Stimulated activated CD8-positive, alpha-beta memory T cell treated with anti-CD3 and anti-CD28 coated beads, Interleukin-12 subunit alpha, Interleukin-12 subunit beta, amount 100 ng/mL, for 4 hours (primary cell): Measurements from ENCODE around the gene HOXD3.

ENCODE experiments used
- DNase-seq: peaks from one replicate; pipeline ENCODE4 v3.0.0-alpha.2; 2020; ENCODE audit warnings: low read depth

HOXD3 gene

DNA sequence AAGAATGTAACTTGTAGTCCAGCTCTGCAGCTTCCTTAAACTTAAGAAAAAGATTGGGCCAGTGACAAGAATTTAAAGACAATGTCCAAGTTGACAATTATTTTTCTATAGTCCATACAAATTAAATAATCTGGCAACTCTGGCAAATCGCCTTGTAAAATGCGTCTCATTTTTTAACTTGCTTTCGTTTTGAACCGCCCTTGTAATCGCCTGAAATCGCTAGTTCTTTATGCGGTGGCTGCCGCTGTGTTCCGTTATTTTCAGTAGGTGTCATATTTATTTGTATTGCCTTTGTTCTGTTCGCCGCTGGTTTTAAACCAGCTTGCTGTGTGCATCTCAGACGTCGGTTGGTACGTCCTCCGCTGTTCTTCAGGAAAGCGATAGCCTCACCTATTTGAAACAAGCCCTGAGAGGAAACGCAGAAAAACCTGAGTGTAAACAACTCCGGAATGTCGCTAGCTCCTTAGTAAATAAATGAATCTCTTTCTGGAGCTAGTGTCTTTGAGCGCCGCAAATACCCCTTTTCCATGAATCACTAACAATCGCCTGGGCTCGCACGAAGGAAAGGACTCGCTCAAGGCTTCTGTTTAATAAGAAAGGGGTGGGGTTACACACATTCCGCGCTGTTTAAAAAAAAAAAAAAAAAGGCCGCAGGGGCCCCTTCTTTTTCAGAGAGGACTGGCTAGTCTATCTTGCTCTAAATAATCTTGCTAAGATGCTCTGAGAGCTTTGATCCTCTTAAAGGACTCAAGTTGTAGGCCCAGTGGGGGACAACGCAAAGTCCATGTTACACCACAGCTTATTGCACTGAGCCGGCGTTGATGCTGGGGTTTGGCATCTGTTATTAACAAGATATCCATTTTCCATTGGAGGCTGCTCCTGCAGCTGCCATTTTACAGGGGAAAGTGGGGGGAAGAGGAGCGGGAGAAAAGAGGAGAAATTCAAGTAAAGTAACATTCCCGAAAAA lies 24.6 kb upstream of the HOXD3 start:
- no peak for DNase-seq

DNA sequence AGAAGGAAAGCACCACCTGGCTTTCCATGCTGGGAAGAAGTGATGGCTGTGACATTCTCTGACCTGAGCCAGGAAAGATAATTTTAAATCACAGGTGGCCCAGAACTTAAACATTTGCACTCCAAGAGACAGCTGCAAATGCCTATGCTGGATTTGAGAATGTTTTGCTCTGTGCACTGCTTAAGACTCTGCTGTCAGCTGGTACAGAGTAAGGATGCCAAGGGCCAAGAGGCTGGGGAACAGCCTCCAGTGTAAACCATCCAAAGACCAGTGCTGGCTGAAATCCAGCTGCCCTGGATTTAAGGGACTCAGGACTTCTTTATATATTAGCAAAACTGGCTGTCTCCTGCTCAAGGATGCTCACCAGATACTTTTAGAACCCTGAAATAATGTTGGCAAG lies 23.7 kb upstream of the HOXD3 start:
- DNase-seq: no peak

DNA sequence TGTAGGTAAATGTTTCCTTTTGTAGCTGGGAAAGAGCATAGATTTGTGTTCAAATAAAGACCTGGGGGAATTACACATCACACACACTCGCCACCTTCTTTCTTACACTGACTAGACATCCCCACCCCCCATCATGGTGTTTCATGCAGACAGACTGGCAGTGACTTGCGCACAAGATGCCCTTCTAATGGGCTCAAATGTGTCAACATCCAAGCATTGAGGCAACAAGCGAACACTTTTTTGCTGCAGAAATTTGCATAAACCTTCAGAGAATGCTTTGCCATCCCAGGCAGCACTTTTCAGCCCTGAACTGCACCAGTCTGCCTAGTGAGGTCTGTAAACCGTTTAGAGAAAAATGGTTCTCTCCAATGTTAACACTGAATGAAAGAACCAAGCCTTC lies 23.1 kb upstream of the HOXD3 start:
- no peak for DNase-seq

DNA sequence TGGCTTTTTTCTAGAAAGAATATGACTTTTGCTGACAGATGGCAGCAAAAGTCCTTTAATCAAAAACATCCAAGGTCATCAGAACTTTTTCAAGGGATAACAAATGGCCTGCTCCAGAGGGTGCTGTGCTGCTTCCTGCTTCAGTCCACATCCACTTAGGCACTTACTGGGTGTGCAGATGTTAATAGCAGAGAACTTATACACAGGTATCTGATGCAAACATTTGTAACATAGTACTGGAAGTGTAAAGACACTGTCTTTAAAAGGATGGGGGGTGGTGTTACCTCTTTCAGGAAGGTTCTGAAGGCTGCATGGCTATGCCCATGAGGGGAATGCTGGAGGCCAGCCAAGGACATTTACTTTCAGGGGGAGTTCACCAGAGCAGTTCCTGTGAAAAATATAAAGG lies 22.1 kb upstream of the HOXD3 start:
- no peak for DNase-seq

DNA sequence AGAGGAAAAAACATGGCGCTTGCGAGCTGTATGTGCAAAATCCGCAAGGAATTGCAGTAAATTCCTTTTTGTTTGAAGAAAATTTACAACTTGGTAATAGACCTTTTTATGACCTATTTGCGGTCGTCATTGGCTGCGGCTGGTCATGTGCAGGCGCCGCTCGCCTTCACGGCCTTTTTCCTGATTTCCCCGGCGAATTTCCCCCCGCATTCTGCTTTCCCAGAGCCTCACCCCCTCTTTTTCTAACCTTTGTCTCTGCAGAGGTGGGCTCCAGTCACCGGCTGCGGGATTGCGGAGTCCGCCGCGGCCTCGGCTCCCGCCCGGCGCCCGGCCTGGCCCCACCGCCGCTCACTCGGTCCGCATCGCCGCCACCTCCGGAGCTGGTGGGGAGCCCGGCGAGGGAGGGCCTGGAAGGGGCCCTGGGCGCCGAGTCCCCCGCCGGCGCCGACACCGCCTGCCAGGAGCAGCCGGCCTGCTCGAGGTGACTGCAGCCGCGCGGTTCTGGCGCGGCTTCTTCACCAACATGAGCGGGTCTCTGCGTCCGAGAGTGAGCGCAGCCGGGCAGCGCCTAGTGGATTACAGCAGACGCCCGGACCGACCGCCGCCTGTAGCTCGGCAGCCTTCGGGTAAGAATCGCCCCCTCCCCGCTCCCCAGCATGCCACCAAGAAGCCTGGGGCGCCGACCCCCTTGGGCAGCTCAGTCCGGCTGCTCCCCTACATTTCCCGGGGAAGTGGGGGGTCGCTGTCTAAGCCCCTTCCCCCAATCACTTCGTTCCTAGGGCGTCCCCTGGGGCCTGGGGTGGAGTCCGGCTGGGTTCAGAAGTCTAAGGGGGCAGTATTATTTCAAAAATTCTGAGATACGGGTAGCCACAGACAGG lies 20.5 kb upstream of the HOXD3 start:
- no peak for DNase-seq

DNA sequence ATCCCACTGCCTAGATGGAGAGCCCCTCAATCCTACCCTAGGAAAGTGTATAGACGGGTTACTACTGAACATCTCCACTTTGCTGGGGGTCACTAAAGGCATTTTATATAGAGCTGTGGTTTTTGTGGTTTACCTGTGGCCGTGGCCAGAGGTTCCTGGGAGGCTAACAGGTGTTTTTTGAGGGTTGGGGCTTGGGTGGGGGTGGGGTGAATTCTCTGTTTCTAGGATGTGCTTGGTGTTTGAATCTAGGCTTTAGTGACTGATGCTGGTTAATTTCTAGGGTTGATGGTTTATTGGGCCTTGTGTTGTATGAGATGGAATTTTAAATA lies 19.9 kb upstream of the HOXD3 start:
- DNase-seq: no peak

DNA sequence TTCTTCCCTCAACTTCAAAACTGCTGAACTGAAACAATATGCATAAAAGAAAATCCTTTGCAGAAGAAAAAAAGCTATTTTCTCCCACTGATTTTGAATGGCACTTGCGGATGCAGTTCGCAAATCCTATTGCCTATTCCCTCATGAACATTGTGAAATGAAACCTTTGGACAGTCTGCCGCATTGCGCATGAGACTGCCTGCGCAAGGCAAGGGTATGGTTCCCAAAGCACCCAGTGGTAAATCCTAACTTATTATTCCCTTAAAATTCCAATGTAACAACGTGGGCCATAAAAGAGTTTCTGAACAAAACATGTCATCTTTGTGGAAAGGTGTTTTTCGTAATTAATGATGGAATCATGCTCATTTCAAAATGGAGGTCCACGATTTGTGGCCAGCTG lies 19.2 kb upstream of the HOXD3 start:
- no peak for DNase-seq

DNA sequence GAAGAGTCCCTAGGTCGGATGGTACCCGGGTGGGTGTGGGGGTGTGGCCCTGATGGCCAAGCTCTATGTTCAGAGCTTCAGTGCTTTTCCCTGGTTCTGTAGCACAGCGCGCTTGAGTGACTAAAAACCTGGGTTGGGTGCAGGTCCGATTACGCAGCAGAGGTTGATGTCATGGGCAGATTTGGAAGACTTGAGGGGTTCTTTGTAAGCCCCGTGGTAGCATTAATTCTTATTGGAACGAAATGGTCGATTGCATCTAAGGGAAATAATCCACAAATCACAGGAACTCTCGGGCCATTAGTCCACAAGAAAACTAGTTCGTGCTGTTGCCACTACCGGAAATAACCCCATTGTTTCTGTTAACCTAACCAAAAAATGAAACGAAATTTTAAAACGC lies 18.6 kb upstream of the HOXD3 start:
- no peak for DNase-seq

DNA sequence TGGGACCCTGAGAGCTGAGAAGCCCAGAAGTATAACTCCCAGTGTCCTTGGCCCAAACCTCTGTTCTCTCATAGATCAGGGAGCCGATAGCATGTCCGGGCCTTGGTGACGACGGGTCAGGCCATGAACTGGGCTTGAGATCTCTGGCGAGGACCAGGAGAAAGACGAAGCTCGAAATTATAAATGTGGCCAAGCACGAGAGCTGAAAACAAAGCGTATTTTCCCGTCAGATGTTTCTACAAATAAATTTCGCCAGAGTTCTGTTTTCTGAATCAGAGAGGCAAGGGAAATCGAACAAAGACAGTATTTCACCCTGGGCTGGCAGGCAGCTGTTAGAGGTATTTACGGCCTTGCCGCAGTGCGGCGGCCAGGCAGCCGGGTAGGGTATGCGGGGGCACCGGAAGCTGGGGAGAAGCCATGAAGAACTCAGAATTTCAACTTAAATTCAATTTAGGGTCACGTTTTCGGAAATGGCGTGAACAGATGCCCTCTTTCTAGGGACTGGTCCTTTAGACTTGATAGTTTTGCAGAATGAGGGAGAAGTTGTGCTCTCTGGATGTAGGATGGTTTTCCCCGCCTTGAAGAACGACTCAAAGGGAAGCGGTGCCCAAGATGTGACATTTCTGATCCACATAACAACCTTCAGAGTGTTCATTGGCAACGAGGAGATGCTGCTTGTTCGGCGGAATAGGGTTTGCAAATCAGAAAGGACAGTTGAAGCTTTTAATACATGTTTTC lies 18.0 kb upstream of the HOXD3 start:
- DNase-seq: no peak

DNA sequence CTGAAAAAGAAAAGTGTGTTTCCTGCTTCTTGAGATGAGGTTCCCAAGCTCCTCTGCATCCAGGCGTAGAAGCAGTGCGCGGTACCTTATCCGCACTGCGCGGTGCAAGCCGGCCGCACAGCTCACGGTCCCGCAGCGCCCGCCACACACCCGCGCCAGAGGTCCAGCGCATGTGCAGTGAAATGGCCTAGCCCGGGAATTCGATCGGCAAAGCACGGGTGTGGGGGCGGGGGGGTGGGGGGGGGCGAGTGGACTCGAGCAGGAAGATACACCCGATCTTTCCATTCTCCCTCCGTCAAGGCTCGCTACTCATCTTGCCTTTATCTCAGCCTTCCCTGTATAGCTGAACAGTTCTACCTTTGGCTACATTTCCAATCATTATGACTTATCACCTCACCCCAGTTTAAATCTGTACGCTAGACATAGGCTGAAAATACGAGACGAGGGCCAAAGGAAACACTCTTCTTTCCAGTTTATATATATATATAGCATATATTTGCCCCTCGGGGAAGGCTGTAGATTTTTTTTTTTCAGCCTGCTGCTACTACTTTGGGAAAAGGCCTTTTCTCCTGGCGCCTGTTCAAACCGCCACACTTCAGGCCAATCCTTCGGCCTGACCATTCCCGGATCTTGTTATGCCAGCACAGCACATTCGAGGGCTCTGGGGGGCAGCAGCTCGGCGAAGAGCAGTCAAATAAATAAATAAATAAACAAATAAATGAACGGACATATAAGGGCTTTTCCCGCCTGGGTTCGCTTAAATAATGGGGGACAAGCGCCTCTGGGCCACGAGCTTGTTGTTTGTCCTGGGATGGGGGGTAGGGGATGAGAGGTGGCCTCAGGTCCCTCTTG lies 17.2 kb upstream of the HOXD3 start:
- DNase-seq: no peak

DNA sequence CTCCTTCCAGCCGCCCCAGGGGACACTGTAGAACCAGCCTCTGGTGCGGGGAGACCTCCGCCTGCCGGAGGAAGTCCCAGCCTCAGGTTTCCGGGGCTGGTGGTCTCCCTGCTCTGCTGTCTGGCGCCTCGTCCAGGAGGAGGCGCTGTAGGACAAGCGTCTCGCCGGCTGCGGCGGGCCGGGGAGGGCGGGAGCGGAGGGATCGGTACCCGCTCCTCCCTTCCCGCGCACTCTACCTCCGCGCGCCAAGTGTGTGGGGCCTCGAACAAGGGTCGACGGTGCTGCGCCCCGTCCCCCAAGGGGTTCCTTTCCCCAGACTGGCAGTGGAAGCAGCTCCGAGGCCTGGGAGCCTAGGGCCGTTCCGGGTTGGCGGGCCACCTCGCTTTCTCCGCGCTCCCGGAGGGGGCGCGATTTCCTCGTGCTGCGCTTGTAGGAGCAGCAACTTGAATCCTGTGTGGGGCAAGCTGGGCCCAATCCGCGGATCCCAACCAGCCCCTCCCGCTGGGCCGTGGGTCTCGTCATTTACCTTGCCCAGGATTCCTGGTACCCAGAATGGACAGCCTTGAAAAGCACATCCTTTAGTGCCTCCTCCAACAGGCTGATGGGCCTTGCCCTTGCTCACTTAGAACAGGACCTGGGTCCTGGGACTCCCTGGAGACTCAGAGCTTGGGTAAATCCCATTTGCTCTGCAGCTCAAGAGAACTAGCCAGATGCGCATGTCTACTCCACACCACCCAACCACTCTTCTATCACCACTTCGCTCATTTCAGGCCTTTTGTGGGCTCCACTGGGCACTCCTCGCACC lies 16.4 kb upstream of the HOXD3 start:
- DNase-seq: peak; percentile 29

DNA sequence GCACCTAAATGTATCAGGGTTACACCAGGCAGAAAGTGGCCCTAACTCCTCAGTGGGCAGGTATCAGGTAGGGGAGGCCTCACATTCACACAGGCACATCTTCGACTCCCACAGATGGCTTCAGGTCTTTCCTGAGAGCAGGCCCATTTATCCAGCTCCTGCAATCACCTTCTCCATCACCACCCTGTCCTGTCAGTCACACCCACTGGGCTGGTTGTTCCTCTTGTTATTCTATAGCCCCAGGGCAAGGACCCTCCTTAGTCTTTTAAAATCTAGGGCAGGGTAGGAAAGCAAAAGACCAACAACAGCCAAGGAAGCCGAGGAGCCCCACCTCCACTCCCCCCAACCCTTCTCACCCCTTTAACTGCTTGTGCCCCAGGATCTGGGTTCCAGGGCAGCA lies 14.8 kb upstream of the HOXD3 start:
- DNase-seq: no peak

DNA sequence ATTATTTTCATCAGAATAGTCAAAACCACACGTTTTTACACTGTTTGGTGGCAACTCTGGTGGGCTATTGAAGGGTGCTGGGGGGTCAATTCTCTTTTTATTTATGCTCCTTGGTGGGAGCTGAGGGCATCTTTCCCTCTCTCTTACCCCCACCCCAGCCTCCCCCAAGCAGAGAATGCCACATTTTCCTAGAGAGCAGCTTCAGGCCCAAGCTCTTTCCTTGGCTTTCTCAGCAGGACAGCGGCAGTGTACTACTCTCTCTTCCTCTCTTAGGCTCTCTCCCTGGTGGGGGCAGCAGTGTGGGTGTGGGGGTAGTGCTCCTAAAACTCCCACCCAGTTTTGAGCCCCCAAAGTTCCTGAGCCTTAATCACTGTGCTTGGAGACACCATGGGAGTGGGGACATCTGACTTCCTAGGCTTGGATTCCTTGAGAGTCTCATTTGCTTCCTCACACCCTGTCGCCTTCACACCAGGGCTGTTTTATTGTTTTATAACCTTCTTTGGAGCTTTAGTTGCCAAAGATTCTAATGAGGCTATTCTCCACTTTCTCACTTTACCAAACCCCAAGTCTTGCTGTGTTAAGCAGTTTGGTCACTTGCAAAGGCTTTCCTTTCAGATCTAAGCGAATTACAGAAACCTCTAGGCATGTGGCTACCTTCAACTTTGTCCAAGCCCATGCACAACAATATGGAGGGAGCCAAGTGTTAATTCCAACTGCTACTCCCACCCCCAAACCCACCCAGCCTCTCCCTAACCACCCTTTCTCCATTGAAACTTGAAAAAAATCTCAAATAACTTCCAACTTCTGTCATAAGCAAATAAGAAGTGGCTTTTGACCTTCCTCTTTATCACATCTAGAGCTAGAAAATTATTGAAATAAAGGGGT lies 11.8 kb upstream of the HOXD3 start:
- no peak for DNase-seq

DNA sequence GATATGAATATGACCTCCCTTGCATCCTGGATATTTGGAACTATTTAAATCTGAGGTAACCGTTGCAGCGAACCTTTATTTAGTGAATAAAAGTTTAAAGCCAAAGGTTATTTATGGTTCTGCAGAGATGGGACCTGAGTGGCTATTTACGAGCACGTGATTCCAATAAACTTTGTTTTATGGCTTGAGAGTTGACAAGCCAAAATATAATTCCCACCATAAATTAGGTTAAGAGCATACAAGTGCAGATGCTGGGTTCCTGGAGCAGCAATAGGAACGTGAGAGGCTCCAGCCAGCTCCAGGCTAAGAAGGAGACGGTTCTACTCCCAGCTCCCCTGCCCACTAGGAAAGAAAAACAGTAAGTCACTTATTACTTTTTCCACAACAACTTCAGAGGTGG lies 11.0 kb upstream of the HOXD3 start:
- DNase-seq: no peak

DNA sequence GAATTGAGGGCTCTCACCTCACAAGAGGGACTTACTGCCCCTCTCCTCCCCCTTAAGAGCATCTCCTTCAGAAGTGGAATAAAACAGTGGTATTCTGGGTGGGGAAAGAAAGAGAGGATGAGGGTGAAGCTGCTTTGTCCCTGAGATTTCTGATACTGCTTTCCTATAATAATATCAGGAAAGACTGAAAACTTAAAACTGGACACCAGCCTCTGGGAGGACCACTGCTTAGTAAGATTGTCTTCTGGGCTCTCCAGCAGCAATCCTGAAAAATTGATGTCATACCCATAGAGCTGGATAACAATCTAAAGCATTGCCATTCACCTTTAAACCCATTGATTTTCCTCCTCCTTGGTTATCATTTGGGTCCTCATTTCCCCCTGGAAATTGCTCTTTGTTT lies 10.5 kb upstream of the HOXD3 start:
- DNase-seq: no peak

DNA sequence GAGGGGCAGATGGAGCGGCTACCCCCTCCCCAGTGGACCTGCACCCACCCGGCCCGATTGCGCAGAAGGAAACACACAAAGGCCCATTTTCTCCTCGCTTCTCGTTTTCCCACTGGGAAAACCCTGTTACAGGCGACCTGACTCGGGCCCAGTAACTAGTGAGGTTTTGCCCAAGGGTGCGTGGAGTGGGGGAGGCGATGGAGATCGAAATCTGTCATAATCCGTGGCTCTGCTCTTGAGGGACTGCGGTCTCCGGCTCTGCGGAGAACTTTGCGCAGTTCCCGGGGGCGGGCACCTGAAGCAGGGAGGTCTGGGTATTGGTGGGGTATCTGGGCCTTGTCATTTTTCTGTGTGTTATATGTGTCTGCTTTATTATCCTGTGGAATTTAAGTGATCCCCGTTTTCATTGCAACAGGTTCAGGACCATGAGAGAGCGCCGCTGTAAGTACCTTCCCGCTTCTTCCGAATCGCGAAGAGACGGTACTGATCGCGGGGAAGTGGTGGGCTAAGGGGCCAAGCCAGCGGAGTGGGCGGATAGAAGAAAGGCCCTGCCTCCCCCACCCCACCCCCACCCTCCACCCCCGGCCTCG lies 9.8 kb upstream of the HOXD3 start:
- no peak for DNase-seq

DNA sequence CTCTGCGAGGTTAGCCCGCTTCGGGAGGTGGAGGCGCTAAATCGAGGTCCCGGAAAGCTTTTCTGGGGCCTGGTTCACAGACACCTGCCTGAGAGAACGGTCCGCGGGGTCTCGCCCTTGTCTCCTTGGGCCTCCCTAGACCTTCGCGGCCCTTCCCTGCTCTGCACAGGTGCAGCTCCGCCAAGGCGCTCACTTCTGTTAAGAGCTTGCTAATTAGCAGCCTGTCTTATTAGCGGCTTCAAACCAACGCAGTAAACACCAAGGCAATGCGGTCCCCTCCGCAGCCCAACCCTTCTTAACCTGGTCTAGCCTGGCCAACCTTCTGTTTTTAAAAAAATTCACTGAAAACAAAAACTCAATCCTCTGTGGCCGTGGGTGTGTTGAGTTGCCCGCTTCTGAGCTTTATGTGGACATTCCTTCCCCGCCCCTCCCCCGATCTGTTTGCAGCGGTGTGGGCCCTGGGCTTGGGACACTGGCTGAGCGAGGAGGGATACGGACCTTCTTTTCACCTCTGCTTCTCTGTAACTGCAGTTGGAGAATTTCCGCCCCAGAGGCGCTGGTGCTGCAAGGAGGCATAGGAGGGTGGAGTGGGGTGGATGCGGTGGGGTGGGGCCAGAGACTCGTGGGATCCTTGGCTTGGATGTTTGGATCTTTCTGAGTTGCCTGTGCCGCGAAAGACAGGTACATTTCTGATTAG lies 9.2 kb upstream of the HOXD3 start:
- DNase-seq: no peak

DNA sequence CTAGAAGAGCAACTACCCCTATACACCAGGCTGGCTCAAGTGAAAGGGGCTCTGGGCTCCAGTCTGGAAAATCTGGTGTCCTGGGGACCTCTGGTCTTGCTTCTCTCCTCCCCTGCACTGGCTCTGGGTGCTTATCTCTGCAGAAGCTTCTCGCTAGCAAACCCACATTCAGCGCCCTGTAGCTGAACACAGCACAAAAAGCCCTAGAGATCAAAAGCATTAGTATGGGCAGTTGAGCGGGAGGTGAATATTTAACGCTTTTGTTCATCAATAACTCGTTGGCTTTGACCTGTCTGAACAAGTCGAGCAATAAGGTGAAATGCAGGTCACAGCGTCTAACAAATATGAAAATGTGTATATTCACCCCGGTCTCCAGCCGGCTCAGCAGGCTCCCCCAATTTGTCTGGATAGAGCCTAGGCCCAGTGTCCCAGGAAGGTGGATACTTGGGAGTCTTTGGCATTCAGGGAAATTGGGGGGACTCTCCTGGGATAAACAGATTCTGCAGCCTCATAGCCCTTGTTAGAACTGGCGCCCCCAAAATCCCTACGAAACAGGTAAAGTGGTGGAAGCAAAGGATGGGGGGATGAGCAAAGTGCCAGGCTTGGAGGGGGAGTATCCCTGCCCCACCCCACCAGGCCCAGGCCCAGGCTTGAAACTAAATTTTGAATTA lies 8.2 kb upstream of the HOXD3 start:
- DNase-seq: no peak
